Raji (cell line): ENCODE results near the gene KIFC3.

ENCODE experiments used
- POLR2A ChIP-seq: IDR thresholded peaks from 2 replicates; pipeline ENCODE4 v1.6.1; 2011; ENCODE audit warnings: low read depth, low read length, control low read depth; ENCODE audit not compliant: insufficient read depth

The KIFC3 gene

GRCh38 chr16:57721356-57722209, 80.7 kb downstream of the KIFC3 start:
- no peak for TF ChIP-seq POLR2A

GRCh38 chr16:57720142-57720575, 82.1 kb downstream of the KIFC3 start:
- no peak for TF ChIP-seq POLR2A

- TF ChIP-seq POLR2A = no peak
These were observed 88.2 kb downstream of the KIFC3 start for GRCh38 chr16:57714047-57714446.

GRCh38 chr16:57713596-57713995, 88.7 kb downstream of the KIFC3 start:
- TF ChIP-seq POLR2A = no peak

GRCh38 chr16:57711993-57712392, 90.3 kb downstream of the KIFC3 start:
- TF ChIP-seq POLR2A = no peak

GRCh38 chr16:57711346-57711745, 90.9 kb downstream of the KIFC3 start:
- no peak for TF ChIP-seq POLR2A

GRCh38 chr16:57709663-57710062, 92.6 kb downstream of the KIFC3 start:
- no peak for TF ChIP-seq POLR2A
